ENCODE results near the gene DIRAS1. TPM values are rescaled to one million over a fixed set of nuclear protein-coding genes. Genes with fewer than 3 reads are reported as not detected.

DIRAS1 gene
- total and polyA plus RNA-seq, 2 experiments from 2014 or later: 2.8 to 18.6 TPM

GRCh38 chr19:2717638-2718541, 3.3 kb downstream of the DIRAS1 start (continued):
- TF ChIP-seq ZNF462 (CRISPR knock-in tag; IDR thresholded peaks at IDR 0.05) (no peak), STAT1 (IDR thresholded peaks at IDR 0.05; ENCODE audit: unreplicated experiment) (no peak), NANOG (IDR thresholded peaks at IDR 0.05; ENCODE audit: borderline replicate concordance) (no peak), REST (IDR thresholded peaks at IDR 0.05; ENCODE audit: unreplicated experiment) (no peak), ZNF331 (CRISPR knock-in tag; IDR thresholded peaks at IDR 0.05; ENCODE audit: low read depth) (no peak)

All from GM23338 (cell line).